Stimulated activated CD4-positive, alpha-beta T cell treated with anti-CD3 and anti-CD28 coated beads, TNF-alpha, amount 100 ng/mL, for 48 hours (primary cell): ENCODE measurements around the gene PCMT1.
"Not testable (repeated sequence)": the region's sequence is repeated elsewhere in the genome, so short reads cannot be mapped to it uniquely, and the experiment has no call there.

Source experiments
- DNase-seq, 3 donors: peaks; one replicate each; pipeline ENCODE4 v3.0.0-alpha.2; 2020; ENCODE audit warnings: low read depth in 3 of 3

Gene PCMT1

GRCh38 chr6:149749594-149750135 is at the start of gene PCMT1:
TSS of gene PCMT1 (plus strand) at chr6:149749741. CDS start at chr6:149749902, 161 bp downstream.
- peak; percentile 82 to 83 (median 82) for DNase-seq

DNA sequence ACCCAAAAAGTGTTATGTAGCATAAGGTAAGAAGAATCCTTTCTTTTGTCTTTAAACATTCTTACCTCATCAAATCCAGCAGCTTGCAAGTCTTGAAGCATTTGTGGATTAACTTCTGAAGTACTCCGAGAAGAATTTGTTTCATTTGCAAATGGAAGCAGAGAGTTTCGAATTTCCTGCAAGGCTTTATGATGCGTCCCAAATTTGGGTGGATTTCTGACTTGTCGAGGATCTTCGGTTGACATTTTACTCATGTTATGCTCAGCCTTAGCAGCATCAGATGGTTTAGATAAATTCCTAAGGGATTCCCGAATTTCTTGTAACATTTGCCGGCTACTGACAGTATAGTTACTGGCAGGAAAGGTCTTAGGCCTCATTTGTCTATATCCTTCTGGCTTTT is 47.8 kb upstream of the PCMT1 start:
- DNase-seq, result no peak

GRCh38 chr6:149711711-149712110 is 37.8 kb upstream of the PCMT1 start:
- DNase-seq, result no peak

DNA sequence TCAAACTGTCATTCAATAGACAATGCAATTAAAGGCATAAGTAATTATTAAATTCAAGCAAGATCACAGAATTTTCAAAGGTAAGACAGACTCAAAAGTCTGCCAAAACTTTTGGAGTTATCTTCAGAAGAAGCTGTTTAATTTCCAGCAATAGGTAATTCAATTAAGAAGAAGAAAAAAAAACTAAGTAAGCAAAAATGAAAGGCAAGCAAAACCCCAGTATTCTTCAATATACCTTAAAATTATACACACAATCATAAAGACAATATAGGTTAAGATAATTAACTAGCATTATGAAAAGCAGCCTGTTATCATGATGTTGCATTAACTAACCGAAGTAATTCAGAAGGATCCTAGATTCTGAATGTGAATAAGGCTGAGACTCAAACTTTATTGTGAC is 35.1 kb upstream of the PCMT1 start:
- DNase-seq, result no peak

DNA sequence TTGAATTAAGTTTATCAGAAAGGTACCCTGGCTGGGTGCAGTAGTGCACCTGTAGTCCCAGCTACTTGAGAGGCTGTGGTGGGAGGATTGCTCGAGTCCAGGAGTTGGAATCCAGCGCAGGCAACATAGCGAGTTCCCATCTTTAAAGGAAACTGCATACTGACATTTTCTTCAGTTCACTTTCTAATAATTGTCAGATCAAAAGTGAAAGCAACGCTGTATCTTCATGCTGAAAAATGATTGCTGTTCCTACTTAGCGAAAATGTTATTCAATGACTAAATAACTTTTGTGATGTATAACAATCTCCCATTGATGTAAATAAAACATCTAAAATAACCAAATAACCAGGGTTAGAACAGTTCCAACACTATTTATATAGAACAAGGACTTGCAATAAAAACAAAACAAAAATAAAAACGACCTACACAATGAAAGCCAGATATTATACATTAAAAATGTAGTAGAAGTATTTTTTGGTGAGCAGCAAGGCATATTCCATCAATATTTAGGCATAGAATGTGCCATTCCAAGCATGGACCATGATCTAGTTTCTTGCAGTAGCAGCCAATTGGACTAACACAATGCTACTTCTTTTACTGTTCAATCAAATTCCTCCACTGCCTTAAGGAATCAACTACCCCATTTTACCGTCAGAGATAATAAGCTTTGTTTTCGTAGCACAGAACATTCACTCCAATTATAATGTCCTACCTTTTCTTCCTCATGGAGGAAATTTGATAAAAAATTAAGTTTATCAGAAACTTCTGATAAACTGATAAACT is 33.2 kb upstream of the PCMT1 start:
- DNase-seq, result no peak

DNA sequence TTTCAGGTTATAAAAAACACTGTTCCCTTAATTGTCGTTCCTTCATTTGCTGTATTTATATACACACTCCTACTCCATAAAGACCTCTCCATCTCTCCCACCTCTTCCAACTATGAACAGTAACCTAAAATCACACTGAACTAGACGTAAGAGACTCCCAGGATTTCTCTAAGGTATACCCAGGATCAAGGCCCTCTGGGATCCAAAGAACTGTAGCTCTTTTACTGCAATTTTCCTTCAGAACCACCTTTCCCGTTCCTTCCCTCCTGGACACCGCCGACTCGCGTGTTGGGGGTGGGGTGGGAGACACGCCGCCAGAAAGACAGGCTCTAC is 32.3 kb upstream of the PCMT1 start:
- DNase-seq, result no peak

- peak; percentile 84 to 91 (median 90) for DNase-seq
Observed at GRCh38 chr6:149717588-149718458, 31.7 kb upstream of the PCMT1 start, which contains the start of gene LATS1. TSS of gene LATS1 (minus strand) at chr6:149718101. CDS start at chr6:149702126, 15,975 bp downstream.

- no peak for DNase-seq
Observed at GRCh38 chr6:149719531-149719930, 30.0 kb upstream of the PCMT1 start.

DNA sequence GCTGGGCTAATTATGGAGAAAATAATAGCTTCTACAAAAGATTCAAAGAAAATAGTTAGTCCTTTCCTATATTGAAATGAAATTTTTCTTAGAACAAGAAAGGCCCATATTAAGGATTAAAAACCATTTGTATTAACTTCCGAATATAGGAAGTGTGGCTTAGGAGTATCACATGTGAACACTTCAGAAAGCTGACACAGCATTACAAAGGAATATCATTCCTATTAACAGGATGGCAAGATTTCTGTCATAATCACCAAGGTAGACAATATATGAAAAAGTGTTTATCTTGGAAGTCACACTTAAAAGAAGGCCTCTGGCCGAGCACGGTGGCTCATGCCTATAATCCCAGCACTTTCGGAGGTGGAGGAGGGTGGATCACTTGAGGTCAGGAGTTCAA is 26.3 kb upstream of the PCMT1 start:
- DNase-seq, result no peak

GRCh38 chr6:149723771-149724417 is 25.6 kb upstream of the PCMT1 start:
- peak in 2 of 3 donors; percentile 6 to 26 for DNase-seq

- no peak for DNase-seq
Observed at GRCh38 chr6:149725785-149726184, 23.8 kb upstream of the PCMT1 start.

DNA sequence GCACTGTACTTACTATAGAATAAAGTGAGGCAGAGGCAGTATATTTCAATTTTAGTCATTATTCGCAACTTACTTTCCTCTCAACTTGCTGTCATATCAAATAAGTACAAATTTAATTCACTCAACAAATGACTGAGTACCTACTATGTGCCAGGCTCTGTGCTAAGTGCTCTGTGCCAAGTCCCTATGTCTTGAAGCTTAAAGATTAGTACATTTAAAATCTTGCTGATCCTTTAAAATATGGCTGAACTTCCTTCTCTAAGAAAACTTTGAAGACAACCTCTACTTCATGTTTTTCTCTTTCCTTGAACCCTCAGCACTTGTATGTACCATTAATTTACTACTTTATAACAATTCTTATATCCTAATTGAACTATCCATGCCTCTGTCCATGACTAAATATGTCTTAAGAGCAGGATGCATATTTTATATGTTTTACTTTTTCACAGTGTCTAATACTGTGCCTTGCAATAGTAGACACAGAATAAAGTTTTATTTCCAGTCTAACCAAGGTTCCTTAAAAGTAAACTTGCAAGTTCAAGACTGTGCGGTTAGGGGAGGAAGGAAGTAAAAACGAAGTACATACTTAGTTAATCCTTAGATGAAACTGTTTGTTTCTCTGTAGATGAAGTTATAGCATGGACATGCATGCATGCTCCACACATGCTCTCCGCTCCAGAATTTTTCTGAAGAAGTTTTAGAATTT is 21.6 kb upstream of the PCMT1 start:
- DNase-seq, result no peak

DNA sequence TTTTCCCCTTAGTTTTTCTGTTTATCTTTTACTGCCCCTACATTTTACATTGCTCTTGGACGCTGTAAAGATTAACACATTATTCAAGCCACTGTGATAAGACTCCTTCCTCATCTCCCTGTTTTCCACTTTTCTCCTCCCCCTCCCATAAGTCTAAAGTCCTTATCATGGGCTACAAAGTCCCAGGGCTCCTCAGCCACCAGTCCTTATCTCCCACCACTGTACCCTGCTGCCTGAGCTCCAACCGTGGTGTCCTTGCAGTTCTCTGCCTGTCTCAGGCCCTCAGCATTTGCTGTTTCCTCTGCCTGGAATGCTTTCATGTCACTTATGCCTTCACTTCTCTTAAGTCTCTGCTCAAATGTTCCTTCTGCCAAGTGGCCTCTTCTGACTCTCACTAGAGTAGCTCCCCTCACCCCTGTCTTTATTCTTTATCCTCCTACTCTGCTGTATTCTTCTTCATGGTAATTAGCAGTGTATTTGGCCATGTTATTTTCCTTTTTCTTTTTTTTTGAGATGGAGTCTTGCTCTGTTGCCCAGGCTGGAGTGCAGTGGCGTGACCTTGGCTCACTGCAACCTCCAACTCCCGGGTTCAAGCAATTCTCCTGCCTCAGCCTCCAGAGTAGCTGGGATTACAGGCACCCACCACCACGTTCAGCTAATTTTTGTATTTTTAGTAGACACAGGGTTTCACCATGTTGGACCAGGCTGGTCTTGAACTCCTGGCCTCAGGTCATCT is 20.9 kb upstream of the PCMT1 start:
- no peak for DNase-seq

DNA sequence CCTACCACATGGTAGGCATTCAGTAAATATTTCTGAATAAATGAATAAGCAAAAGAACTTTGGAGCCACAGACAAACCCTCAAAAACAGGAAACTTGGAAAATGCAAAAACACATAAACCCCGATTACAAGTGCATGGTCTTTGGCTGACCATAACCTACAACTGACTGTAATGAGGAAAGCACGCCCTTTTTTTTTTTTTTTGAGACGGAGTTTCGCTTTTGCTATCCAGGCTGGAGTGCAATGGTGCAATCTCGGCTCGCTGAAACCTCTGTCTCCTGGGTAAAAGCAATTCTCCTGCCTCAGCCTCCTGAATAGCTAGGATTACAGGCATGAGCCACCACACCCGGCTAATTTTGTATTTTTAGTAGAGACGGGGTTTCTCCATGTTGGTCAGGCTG is 19.7 kb upstream of the PCMT1 start:
- DNase-seq, result no peak

DNA sequence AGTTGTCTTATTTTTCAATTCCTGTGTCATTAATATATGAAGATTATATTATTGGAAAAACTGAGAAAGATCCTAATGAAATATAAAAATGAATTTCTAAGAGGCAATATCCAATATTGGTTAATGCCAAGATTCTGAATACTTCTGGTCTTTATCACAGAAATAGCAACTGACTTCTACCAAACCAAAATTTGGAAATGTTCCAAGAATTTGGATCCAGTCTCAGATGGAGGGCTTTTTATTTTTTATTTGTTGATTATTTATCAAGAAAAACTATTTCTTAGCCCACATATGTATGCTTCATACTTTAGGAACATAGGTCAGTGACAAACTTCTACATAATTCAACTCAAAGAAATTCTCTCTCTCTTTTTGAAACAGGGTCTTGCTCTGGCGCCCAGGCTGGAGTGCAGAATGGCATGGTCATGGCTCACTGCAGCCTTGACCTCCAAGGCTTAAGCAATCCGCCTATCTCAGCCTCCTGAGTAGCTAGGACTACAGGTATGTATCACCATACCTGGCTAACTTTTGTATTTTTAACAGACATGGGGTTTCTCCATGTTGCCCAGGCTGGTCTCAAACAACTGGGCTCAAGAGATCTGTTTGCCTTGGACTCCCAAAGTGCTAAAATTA is 16.3 kb upstream of the PCMT1 start:
- DNase-seq, result no peak

DNA sequence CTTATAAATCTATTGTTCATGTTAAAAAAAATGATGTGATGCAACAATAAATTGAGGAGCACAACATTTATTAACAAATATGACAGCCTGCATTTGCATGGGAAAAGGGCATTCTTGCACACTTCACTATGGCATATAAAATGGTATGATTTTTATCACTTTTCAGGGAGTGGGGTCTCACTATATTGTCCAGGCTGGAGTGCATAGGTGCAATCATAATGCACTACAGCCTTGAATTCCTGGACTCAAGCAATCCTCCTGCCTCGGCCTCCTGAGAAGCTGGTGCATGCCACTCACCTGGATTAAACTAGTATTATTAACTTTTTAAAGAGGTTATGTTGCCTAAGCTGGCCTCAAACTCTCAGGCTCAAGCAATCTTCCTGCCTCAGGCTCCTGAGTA is 14.6 kb upstream of the PCMT1 start:
- no peak for DNase-seq

DNA sequence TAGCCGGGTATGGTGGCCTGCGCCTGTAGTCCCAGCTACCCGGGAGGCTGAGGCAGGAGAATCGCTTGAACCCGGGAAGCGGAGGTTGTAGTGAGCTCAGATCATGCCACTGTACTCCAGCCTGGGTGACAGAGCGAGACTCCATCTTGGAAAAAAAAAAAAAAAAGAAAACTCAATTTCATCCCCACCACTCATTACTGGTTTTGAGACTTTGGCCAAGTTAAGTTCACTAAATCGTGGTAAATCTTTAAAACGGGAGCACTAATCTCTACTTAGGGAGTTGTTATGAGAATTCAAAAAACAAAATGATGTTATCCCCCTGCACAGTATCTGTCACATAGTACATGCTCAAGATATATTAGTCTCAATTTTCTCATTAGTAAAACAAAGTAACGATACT is 4.3 kb upstream of the PCMT1 start:
- not testable (repeated sequence) for DNase-seq

- peak; percentile 87 to 91 (median 88) for DNase-seq
Observed at GRCh38 chr6:149746147-149746946, 3.2 kb upstream of the PCMT1 start, which contains the start of gene NUP43. TSS of gene NUP43 (minus strand) at chr6:149746529. CDS start at chr6:149746495, 34 bp downstream.

DNA sequence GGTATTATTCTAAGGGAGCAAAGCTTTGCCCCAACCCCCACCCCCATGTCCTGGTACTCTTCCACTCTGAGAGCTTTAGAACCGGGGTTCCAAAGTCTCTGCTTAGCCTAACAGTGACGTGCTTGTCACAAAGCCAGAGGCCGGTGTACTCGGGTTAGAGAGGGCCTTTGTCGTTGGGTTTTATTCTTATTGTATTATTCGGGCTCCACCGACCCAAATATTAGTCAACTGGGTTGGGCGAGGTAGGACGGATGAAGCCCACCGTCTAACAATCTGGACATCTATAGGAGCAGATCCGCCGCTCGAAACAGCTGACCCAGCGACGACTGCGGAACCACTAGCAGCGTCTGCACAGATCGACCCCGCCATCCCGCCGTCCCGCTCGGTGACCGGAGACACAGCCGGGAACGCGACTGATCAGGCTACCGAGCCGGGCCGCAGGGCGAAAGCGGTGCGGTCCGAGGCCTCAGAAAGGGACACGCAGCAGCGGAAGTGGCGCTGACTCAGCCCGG is 403 bp upstream of the PCMT1 start:
- not testable (repeated sequence) for DNase-seq
